Ramos (cell line): Measurements from ENCODE around the gene WNK2.
"Not testable (repeated sequence)": the region's sequence is repeated elsewhere in the genome, so short reads cannot be mapped to it uniquely, and the experiment has no call there.

Experiments used
- in situ Hi-C: fragments of 300-500 bp; cut with MboI; formaldehyde crosslinking; loops from one replicate; pipeline ENCODE4 v1.14.3; 2022; ENCODE audit warnings: low sequenced_read_pairs; ENCODE audit not compliant: unreplicated experiment

WNK2 gene

GRCh38 chr9:93342428-93342827, 158.5 kb downstream of the WNK2 start:
- in situ Hi-C loops = not testable (repeated sequence)

GRCh38 chr9:93343663-93344062, 159.7 kb downstream of the WNK2 start:
- in situ Hi-C loops = no loop called here

GRCh38 chr9:93345643-93346230, 161.8 kb downstream of the WNK2 start:
- in situ Hi-C loops = no loop called here

GRCh38 chr9:93346231-93347112, 162.5 kb downstream of the WNK2 start:
- in situ Hi-C loops = no loop called here

- in situ Hi-C loops = not testable (repeated sequence)
Measured at GRCh38 chr9:93347371-93347975, 163.5 kb downstream of the WNK2 start.

- in situ Hi-C loops = not testable (repeated sequence)
Measured at GRCh38 chr9:93353413-93354310, 169.7 kb downstream of the WNK2 start.

GRCh38 chr9:93354451-93354850, 170.5 kb downstream of the WNK2 start:
- in situ Hi-C loops = no loop called here

GRCh38 chr9:93355827-93356226, 171.9 kb downstream of the WNK2 start:
- in situ Hi-C loops = no loop called here

GRCh38 chr9:93357649-93358048, 173.7 kb downstream of the WNK2 start:
- in situ Hi-C loops = no loop called here

- in situ Hi-C loops = not testable (repeated sequence)
Measured at GRCh38 chr9:93359907-93360306, 176.0 kb downstream of the WNK2 start.

GRCh38 chr9:93361995-93362394, 178.1 kb downstream of the WNK2 start:
- in situ Hi-C loops = no loop called here

GRCh38 chr9:93364734-93365426, 180.9 kb downstream of the WNK2 start:
- in situ Hi-C loops = no loop called here

- in situ Hi-C loops = no loop called here
Measured at GRCh38 chr9:93365427-93366118, 181.6 kb downstream of the WNK2 start.

- in situ Hi-C loops = no loop called here
Measured at GRCh38 chr9:93366119-93366447, 182.1 kb downstream of the WNK2 start.

- in situ Hi-C loops = not testable (repeated sequence)
Measured at GRCh38 chr9:93366486-93366885, 182.5 kb downstream of the WNK2 start.

- in situ Hi-C loops = no loop called here
Measured at GRCh38 chr9:93368437-93368836, 184.5 kb downstream of the WNK2 start.

GRCh38 chr9:93369686-93370085, 185.7 kb downstream of the WNK2 start:
- in situ Hi-C loops = no loop called here
